Retina (tissue), 1 donor: ENCODE data around the gene BCORL1.

Source experiments
- DNase-seq: peaks from one replicate; pipeline ENCODE4 v3.0.0-alpha.2; 2016

Gene BCORL1

DNA sequence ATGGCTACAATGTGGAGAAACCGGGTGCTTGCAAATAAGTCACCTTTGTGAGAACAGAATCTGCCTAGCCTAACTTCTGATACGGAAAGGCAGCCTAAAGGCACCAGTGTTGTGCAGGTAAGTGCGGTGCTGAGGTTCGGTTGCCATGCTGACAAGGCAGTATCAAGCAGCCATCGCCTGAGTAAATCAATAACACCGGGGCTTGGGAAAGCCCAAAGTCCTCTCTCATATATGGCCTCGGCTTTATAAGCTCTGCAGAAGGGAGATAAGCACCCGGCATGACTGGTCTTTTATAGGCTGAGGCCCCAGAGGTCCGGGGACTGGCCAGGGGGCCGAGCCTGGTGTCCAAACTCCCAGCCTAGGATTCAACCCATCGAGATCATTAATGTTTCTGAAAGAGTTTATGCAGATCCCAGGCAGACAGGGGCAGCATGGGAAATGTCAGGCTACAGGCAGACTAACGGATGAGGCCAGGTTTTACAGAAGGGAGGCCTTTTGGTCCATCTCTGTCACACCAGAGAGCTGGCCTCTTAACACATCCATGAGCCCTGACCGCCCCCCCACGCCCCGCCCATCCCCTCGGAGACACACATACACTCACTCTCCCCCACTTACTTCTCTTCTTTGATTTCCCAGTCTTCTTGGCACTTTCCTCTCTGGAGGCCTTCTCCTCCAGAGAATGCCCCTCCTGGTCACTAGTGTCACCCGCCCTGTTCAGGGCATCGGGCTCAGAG is 89.3 kb downstream of the BCORL1 start:
- no peak for DNase-seq

DNA sequence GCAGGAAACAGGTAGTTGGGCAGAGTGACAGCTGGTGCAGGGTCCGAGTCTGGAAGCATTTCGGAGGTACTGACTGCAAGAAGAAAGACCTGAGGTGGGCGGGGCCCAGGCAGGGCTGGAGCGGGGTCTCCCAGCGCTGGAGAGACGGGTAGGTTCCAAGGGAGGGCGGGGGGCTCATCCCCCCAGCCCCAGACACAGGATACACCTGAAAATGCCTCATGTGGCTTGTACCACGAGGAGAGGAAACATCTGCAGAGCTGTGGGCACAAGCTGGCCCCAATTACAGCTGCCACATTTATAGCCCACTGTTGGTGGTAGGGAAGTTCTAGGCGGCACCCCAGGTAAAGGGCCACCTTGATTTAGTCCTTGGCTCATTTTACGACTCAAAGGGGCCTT is 89.9 kb downstream of the BCORL1 start:
- DNase-seq, result no peak

DNA sequence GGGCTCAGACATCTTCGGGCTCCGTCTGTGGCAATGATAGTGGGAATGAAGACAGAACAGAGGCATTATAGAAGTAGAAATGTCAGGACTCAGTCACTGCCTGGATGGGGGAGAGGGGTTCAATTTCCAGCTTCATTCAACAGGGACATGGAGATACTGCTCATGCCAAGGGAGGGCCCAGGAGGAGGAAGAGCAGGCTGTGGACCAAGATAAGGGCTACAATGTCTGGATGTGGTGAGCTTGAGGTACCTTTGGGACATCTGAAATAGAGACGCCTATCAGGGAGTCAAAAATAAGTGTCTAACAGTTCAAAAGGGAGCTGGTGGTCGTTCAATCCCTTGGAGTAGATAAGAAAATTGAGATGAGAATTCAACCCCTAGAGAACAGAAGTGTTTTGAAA is 93.3 kb downstream of the BCORL1 start:
- DNase-seq, result no peak

DNA sequence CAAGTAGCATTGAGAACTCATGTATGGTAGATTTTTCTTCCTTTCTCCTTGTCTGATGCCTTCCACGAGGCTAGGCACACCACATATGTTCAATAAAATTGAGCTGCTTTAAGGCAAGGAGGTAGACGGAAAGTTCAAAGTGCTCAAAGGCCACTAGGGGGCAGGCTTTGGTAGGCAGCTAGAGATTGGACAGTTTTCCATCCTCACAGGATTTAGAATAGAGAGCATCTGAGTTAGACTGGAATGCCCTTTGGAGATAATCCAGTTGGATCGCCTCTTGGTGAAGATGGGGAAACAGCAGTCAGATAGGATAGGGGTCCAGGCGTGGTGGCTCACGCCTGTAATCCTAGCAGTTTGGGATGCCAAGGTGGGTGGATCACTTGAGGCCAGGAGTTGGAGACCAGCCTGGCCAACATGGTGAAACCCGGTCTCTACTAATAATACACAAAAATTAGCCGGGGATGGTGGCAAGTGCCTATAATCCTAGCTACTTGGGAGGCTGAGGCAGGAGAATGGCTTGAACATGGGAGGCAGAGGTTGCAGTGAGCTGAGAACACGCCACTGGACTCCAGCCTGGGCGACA is 97.5 kb downstream of the BCORL1 start:
- DNase-seq, result peak; percentile 53

DNA sequence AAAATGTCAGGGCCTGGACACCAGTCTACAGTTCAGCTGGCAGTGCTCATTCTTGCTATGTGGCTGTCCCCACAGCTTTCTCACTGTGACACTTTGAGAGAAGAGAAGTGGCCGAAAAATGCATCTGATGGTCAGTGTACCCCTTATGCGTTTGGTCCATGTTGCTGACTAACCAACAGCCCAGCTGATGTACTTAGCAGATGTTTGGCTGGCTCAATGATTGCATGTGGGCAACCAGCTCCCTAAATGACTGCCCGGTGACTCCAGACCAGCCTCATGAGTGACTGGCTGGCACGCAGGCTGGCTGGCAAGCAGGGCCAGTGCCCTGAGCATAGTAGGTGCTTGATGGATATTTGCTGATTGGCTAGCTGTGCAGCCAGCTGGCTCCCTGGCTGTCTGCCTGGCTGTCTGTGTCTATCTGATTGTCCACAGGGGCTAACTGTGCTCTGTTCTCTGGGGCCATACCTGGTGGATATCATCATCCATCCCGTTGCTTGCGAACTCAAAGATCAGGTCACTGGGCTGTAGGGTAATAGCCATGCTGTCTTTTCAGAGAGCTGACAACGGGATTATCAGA is 98.4 kb downstream of the BCORL1 start:
- no peak for DNase-seq

DNA sequence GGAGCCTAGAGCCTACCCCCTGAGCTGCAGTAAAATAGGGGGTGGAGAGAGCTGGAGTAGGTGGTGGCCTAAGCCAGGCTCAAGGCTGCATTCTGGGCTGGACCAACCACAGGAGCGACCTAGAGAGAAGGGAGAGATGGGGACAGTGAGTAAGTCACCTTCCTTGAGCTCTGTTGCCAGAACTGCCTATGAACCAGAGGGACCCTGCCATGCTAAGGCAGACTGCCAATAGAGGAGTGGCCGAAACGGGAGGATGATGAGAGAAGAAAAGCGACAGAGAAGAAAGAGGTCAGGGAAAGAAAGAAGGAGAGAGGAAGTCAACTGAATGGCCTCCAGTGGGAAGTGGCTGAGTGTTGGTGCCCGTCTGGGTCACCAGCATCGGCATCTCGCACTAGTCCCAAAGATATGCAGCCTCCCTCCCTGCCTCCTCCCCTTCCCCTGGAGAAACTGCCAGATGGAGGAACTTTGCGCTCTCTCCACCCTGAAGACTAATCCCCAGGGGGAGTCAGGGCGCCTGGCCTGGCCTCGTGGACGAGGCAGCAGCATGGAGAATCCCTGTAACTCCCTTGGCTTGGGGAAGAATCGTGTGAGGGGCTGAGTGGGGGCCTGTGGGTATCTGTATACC is 99.1 kb downstream of the BCORL1 start:
- no peak for DNase-seq

DNA sequence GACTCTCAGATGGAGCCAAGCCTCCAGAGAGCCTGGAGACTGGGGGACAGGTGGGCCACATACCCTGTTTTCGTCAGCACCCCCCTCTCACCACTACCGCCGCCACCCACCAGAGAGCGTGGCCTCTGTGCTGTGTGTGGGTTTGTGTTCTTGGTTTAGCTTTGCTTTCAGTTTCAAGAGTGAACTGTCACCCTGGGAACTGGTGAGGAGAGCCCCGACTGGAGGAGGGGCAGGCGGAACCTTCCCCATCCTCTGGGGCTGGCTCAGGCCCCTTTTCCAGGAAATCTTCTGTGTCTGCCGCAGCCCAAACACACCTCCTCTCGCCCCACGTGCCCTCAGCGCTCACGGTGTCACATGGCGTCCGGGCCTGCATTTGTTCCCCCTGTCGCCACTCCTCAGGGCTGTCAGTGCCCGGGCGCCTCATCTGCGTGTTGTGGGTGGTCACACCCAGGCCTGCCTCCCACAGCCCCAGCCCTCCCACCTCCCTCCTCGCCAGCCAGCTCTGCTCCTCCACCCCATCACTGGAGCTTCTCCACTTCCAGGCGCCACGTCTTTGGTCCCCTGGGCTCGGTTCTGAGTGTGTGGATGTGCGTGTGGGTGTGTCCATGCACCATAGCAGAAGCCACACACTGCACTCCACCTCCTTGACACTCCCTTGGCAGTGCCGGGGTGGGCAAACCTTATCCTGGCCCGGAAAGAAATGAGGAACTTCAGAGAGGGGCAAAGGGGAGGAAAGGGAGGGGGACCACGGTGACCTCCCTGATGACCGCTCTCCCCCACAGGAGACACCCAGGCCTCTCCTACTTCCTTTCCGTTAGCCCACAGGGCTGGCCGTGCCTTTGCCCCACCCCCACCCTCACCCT is 100.0 kb downstream of the BCORL1 start:
- no peak for DNase-seq

DNA sequence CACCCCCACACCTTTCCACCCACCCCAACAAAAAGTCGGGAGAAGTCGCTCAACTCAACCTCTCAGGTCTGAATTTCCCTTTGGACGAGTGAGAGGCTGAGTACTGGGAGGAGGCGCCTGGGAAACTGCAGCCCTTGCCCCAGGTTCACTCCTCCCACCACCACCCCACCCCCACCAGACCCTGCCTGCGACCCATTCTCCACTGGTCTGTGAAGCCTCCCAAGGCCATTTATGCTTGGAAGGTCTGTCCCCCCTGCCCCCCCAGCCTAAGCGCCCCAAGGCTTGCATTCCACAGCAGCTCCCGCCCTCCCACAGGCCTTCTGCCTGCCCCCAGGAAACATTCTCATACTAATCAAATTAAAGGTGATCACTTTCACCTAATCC is 100.7 kb downstream of the BCORL1 start:
- DNase-seq, result no peak

DNA sequence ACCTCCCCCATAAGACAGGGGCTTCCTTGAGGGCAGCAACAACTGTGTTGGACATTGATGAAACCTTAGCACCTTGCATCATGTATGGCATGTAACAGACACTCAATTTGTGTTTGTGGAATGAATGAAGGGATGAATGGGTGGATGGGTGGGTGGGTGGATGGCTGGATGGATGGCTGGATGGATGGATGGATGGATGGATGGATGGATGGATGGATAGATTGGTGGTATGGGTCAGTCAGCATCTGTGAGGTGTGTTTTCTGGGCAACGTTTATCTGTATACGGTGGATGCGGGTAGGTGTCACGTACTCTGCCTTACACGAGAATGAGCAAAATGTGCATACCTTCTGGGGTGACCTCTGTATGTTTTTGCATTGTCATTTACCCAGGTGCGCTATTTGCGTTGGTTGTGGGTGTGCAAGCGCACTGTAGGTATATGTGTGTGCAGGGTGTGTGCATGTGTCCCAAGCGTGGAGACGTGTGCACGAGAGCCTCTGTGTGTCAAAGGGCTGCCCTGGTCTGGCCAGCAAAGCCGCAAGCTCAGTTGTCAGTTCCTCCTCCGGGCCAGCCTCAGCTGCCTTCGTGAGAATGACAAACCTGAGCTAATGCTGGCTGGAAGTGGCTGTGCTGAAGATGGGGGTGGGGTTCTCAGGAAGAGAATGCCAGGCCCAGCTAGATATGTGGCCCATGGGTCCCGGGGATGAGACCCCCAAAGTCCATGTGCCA is 101.4 kb downstream of the BCORL1 start:
- no peak for DNase-seq

DNA sequence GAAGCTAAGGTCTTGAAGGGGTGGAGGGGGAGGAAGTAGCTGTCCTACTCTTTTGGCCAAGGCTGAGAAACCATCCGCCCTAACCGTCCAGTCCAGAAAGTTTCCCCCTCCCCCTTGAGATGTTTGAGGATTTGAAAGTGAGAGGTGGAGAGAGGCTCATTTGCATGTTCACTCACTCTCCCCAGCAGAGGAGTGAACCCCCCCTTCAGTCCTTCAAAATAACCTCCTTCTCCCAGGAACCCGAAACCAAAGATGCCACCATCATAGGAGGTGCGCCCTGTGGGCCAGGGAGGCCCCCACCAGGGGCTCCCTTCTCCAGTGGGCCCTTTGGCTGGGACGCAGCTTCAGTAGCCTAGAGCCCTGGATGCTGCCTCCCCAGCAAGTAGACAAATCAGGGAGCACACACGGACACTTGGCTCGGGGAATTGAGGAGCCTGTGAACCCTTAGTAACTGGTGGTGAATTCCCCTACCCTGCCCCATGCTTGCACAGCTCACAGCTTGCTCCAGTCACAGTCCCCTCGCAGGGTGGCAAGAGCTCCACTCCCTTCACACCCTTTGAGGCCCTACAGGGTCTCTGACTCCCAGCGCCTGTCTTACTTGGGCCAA is 102.3 kb downstream of the BCORL1 start:
- no peak for DNase-seq

DNA sequence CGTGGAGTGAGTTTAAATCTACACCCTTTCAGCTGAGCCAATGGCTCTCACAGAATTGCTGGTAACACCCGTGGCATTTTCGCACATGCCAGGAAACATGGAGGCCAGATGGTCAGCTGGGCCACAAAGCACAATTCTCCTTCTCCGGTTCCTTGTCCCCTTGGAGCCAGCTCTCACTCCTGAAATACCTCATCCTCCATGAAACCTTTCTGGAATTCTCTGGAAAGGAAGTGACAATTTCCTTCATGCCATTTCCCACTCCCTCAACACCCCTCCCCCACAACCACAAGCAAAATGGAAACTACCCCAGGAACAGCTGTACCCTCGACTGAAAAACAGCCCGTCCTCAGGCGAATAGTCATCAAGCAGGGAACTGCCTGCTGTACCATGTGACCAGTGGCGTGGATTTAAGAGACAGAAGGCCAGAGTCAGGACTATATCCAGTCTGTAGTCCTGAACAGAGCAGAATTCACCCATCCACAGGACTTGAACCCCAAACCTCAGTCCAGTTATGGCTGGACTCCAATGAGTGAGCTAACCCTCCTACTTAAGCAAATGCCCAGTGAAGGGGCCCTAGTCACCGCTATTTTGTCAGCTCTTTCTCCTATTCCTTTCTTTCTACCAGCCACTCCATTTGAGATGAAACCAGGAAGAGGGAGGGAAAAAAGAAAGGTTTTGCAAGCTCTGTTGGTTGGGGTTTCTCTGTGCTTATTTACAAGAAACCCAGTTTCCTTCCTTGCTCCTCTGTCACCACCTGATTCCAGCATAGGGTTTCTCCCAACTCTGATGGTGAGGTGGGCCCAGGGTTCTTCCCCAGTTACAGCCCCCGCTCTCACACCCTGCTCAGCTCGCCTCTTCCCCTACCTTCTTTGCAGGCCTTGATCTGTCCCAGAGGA is 103.4 kb downstream of the BCORL1 start:
- DNase-seq, result no peak

DNA sequence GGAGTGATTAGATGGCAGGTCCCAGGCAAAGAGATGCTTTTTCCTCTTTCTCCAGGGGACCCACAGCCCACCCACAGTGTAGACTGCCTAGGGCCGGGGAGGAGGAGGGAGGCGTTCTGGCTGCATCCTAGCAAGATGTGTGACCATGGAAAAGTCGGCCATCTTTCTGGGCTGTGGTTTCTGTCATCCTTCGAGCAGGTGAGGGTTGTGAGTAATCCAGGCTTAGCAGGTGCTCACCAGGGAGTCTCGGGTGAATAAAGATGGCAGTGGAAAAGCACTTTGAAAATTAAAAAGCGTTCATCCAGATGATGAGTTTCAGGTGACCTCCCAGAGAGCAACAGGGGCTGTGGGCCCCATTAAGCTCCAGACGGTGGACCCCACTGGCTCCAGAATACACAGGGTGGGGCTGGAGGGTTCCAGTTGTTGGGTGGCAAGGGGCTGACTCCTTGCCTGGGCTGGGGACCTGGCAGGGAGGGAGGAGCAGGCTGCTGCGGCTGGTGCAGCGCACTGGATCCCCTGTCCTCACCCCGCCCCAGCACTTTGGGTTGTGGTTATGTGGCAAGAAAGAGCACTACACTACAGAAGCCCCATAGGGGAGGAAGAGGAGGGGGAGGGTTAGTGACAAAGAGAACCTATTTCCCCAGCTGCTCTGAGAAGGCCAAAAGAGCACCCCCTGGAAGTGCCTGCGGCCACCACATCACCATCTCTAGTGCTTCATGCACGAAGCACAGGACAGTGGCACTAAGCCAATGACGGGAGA is 104.2 kb downstream of the BCORL1 start:
- no peak for DNase-seq

DNA sequence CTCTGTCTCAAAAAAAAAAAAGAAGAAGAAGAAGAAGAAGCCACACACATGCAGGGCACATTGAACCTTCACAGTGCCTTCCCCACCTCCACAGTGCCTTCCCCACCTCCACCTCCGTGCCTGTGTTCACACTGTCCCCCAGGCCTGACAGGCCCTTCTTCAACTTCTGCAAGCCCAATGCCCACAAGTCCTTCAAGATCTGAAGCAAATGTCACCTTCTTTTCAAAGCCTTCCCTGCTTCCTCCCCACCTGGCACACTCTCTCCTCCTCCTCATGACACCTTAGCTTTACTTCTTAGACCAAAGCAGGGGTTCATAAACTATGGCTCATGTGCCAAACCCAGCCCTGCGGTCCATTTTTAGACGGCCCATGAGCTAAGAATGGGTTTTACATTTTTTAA is 107.9 kb downstream of the BCORL1 start:
- no peak for DNase-seq

DNA sequence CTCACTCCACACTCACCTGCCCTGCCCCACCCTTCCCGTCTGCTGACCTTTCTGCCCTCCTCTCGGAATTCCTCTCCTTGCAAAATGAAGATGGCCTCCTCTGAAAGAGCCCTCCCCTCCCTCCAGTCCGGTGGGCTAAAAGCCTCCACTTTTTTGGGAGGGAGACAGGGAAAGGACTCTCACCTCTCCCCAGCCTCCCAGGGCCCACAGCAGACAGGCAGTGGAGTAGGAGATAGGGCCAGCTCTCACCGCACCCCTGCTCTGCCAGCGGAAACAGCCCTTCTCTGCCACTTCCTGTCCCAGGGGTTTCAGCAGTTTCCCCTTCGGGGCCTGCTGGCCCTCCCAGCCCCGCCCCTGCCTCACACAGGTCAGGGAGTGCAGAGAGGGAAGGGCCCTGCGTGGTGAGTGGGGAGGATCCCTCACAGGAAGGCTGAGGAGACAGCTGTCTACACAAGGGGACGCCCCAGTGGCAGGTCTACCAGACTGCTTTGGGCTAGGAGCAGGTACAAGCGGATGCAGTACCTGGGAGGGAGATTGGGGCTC is 109.6 kb downstream of the BCORL1 start:
- DNase-seq, result no peak

DNA sequence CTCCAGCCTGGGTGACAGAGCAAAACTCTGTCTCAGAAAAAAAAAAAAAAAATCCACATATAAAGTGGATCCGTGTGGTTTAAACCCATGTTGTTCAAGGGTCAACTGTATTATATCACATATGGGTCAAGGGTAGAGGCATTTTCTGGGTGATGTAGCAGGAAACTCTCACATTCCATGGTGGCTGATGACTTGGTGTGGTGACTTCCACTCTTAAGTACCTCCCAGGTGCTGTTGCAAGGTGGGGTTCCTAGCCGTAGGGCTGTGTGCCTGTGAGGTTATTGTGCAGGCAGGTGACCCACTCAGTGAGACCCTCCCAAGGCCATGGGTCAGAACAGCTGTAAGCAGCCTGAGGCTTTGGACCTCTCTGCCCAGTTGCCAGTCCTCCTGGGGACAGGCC is 110.8 kb downstream of the BCORL1 start:
- DNase-seq, result no peak

DNA sequence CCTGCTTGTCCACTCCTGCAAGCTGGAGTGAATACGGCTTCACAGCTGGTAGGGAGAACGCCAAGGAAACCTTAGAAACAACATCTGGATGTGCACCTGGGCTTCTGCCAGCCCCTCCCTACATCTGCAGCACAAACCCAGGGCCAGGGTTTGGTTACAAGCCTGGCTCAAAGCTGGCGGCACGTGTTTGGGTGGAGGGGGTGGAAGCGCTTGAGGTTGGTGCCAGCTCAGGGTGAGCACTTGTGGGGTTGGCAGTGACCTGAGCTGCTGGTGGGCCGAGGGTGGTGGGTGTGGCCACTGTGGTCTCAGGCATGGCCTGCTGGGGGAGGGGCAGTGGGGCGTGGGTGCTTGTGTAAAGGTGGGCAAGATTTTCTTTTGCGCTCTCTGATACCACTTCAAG is 112.3 kb downstream of the BCORL1 start:
- DNase-seq, result no peak

DNA sequence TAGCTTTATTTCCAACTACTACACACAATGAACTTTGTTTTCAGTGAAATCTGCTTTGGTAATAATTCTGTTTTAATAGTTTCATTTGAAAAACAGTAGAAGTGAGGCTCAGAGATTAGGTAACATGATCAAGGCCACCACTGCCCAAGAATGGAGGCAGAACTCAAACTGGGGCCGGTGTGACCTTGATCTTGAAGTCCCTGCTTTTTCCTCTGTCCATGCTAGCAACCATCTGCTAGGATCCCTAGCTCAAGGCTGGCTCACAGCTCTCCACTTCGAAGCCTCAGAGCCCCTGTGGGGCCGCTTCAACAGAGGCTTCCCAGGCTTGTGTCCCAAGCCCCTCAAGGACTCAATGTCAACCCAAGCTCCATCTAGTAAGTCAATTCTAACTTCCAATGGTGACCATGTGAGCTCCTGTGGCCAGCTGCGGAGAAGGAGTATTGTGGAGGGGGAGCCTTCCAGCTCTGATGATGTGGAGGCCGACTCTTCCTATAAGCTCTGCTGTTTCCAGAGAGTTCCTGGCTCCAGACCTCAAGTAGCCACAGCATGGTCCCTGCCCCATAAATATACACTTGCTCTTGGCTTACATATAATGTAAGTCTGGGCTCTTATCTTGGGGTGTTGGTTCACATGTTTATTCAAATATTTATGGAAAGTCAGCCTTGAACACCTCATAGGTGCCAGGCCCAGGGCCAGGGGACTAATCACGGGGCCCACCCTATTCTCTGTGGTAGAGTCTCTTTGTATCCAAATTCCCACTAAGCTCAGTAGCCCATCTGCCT is 113.0 kb downstream of the BCORL1 start:
- DNase-seq, result no peak

DNA sequence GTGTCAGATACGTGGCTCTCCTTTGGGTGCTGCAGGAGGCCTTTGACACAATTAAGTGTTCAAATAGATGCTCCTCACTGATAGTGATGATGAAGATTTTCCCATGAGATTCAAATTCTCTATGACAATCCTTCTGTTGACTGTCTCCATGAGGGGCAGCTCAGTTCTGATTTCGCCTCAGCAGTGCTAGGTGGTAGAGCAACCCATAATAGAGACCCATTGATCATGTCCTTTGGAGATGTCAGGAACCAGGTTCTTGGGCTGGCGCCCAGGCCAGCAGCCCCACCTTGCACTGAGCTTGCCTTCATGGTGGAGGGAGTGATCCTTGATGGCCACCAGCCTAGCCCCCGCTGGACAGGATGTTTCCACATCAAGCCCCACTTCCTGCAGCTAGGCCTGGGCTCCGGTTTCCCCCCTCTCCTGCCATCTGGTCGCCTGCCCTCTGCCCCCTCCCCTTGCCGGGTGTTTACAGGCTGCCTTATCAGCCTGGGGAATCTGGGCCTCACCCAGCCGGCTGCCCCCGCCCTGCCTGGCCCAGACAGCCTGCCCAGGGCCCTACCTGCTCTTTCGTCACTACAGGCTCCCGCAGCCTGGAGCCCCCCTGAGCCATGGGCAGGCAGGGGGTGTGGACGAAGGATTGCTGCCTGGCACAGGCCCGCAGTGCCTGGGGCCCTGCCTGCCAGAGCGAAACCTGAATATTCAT is 115.2 kb downstream of the BCORL1 start:
- no peak for DNase-seq

DNA sequence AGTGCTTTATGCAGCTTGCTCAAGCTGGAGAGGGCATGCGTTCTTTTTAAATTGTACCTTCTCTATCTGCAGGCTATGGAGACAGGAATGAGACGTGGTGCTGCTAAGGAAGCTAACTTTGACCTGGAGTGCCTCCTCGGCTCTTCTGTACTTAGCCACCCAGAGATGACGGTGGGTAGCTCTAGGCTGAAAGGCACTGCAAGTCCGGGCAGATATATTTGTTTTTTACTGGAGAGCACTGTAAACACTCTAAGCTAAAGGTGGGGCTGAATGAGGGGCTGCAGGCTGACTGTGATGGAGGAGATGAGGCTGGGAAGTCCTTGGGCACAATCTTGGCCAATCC is 115.7 kb downstream of the BCORL1 start:
- no peak for DNase-seq
